Measurements from ENCODE around the gene FAM89A. TPM values are rescaled to one million over a fixed set of nuclear protein-coding genes. Genes with fewer than 3 reads are reported as not detected.

Gene FAM89A
- total and polyA plus RNA-seq, 4 donors = 14.3 to 27.1 (median 23.2) TPM

GRCh38 chr1:231069333-231069732 lies 29.3 kb upstream of the FAM89A start:
- Histone ChIP-seq H3K27ac (ENCODE audit: low read depth in 1 of 2, low read length in 1 of 2) (no peak overlapping the region), H3K36me3 (ENCODE audit: control insufficient read depth in 4 of 4, insufficient read depth in 4 of 4, low read length in 4 of 4) (no peaks in the 10 kb centered on the region), H3K27me3 (ENCODE audit: control insufficient read depth in 3 of 3, insufficient read depth in 3 of 3, low read length in 2 of 3) (no peaks in the 10 kb centered on the region), H3K4me3 (no peak overlapping the region), H3K9me3 (ENCODE audit: control insufficient read depth in 4 of 4, insufficient read depth in 3 of 4, low read length in 3 of 4) (no peaks in the 10 kb centered on the region), H3K9ac (ENCODE audit: insufficient read depth in 1 of 2, low read length in 2 of 2) (no peak overlapping the region), H3K4me1 (ENCODE audit: control insufficient read depth in 5 of 5, insufficient read depth in 5 of 5, low read length in 5 of 5) (peaks cover 0 to 24% (median 8%) of the 10 kb centered on the region in 5 donors)
- DNase-seq = no peak
- no peak for TF ChIP-seq CTCF (IDR thresholded peaks at IDR 0.05; ENCODE audit: control extremely low read depth, extremely low read depth)
- no peak for ATAC-seq (ENCODE audit: insufficient read depth, low FRiP score)
- 84 to 94% methylated on average over 8 of the region's 8 CpGs for WGBS, 2 donors

- no peaks in the 10 kb centered on the region for H3K27me3 ChIP-seq (ENCODE audit: control insufficient read depth in 3 of 3, insufficient read depth in 3 of 3, low read length in 2 of 3)
- no peak for DNase-seq
- no peak overlapping the region for H3K27ac ChIP-seq (ENCODE audit: low read depth in 1 of 2, low read length in 1 of 2)
- WGBS, 2 donors = 79 to 88% methylated on average over 4 of the region's 4 CpGs
- no peaks in the 10 kb centered on the region for H3K9me3 ChIP-seq (ENCODE audit: control insufficient read depth in 4 of 4, insufficient read depth in 3 of 4, low read length in 3 of 4)
- H3K4me3 ChIP-seq = no peak overlapping the region
- TF ChIP-seq CTCF (IDR thresholded peaks at IDR 0.05; ENCODE audit: control extremely low read depth, extremely low read depth) = no peak
- no peak for ATAC-seq (ENCODE audit: insufficient read depth, low FRiP score)
- no peak overlapping the region for H3K9ac ChIP-seq (ENCODE audit: insufficient read depth in 1 of 2, low read length in 2 of 2)
- H3K4me1 ChIP-seq (ENCODE audit: control insufficient read depth in 5 of 5, insufficient read depth in 5 of 5, low read length in 5 of 5) = peaks cover 0 to 19% (median 9%) of the 10 kb centered on the region in 5 donors
- H3K36me3 ChIP-seq (ENCODE audit: control insufficient read depth in 4 of 4, insufficient read depth in 4 of 4, low read length in 4 of 4) = no peaks in the 10 kb centered on the region
Observed at GRCh38 chr1:231068762-231069161, 28.7 kb upstream of the FAM89A start.

DNA sequence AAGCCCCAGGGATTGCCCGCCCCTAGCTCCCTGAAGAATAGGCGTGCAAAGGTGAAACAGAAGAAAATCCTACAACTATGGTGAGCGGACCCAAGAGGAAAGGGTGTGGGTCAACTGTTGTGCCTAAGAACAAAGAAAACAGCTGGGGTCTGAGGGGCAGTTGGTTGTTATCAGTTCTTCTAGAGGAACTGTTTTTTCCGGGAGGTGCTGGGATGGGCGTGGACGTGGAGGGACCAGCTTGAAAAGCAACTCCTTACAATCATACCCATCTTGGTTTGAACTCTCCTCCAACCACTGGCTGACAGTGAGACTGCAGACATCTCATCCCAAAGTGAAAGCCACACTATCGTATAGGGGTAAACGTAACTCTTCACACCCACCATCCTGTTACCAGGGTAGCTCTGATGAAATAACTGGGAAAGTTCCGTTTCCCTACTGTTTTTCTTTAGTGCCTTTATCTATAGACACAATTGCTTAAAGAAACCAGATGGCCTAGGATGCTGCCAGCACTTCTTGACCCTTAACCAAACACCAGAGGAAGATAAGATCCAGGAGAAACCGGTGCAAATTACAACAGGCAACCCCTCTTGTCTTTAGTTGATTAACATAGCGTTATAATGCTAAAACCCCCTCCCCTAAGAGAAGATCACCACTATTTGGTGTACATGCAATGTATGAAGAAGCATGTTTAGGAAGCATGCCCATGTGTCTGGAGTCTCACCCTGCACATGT lies 25.6 kb upstream of the FAM89A start:
- no peaks in the 10 kb centered on the region for H3K9me3 ChIP-seq (ENCODE audit: control insufficient read depth in 4 of 4, insufficient read depth in 3 of 4, low read length in 3 of 4)
- no peak overlapping the region for H3K27ac ChIP-seq (ENCODE audit: low read depth in 1 of 2, low read length in 1 of 2)
- TF ChIP-seq CTCF (IDR thresholded peaks at IDR 0.05; ENCODE audit: control extremely low read depth, extremely low read depth) = no peak
- H3K4me1 ChIP-seq (ENCODE audit: control insufficient read depth in 5 of 5, insufficient read depth in 5 of 5, low read length in 5 of 5) = peaks cover 0 to 3% (median 0%) of the 10 kb centered on the region in 5 donors
- H3K27me3 ChIP-seq (ENCODE audit: control insufficient read depth in 3 of 3, insufficient read depth in 3 of 3, low read length in 2 of 3) = peaks cover 0 to 3% (median 0%) of the 10 kb centered on the region in 3 donors
- no peaks in the 10 kb centered on the region for H3K36me3 ChIP-seq (ENCODE audit: control insufficient read depth in 4 of 4, insufficient read depth in 4 of 4, low read length in 4 of 4)
- ATAC-seq (ENCODE audit: insufficient read depth, low FRiP score) (no peak), DNase-seq (no peak)
- WGBS, 2 donors = 69 to 79% methylated on average over 11 of the region's 11 CpGs
- no peak overlapping the region for H3K9ac ChIP-seq (ENCODE audit: insufficient read depth in 1 of 2, low read length in 2 of 2)
- no peak overlapping the region for H3K4me3 ChIP-seq

Data from lung (tissue), 12 donors.